C4-2B (cell line): ENCODE measurements around the gene FIGNL1.

Source experiments
- CTCF ChIP-seq: fragments of 450-650 bp; conservative IDR thresholded peaks from 2 replicates; pipeline ENCODE4 v1.5.1; 2017; ENCODE audit warnings: mild to moderate bottlenecking
- ZFX ChIP-seq: fragments of 450-650 bp; IDR thresholded peaks from 2 replicates; pipeline ENCODE4 v1.6.1; 2017

GRCh38 chr7:50472427-50472826 lies 22.3 kb upstream of the FIGNL1 start:
- TF ChIP-seq CTCF = no peak
- TF ChIP-seq ZFX = no peak
